ENCODE measurements around the gene BORCS5. TPM values are rescaled to one million over a fixed set of nuclear protein-coding genes. Genes with fewer than 3 reads are reported as not detected.

The BORCS5 gene
- total RNA-seq, 1 donor from 2014 or later: 21.6 TPM

DNA sequence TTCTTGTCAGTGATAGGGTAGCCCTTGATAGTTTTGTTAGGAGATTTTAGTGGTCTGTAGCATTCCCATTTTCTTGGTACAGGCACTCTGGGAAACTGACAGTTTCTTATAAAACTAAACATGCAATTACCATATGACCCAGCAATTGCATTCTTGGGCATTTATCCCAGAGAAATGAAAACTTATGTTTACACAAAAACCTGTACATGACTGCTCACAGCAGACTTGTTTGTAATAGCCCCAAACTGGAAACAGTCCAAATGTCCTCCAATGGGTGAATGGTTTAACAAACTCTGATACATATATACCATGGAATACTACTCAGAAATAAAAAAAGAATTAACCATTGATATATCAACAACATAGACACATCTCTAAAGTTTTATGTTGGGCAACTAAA, 75.5 kb downstream of the BORCS5 start:
- no peak for DNase-seq (ENCODE audit: low spot score)

GRCh38 chr12:12433203-12433731, 76.4 kb downstream of the BORCS5 start:
- DNase-seq (ENCODE audit: low spot score): no peak

DNA sequence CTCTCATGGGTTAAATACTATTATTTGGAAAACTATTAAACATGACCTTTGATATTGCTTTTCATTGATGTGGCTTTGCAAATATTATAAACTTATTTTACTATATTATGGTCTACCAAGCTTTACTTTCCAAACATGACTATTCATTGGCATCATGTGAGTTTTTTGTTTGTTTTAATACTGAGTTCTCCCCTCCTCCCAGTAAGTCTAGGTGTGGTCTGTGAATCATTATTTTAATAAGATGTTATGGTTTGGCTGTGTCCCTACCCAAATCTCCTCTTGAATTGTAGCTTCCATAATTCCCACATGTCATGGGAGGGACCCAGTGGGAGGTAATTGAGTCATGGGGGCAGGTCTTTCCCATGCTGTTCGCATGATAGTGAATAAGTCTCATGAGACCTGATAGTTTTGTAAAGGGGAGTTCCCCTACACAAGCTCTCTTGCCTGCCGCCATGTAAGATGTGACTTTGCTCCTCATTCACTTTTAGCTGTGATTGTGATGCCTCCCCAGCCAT, 80.0 kb downstream of the BORCS5 start:
- DNase-seq (ENCODE audit: low spot score): no peak

DNA sequence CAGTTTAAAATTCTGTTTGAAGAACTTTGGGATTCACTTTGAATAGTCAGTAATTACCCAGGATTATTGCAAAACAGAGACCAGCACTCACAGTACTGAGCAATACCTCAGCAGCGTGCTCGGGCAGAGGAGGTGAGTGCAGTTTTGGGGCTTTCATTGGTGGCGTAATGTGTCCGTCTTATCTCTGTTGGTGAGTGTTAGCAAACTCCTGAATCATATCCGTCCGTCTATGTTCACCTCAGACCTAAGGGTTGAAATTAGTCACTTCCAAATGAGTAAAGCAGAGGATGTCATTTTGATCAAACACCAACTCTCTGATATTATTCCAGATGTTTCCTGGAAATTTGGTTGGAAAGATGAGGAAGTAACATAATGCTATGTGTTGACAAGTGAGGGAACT, 82.8 kb downstream of the BORCS5 start:
- no peak for DNase-seq (ENCODE audit: low spot score)

GRCh38 chr12:12440784-12441428, 84.0 kb downstream of the BORCS5 start:
- DNase-seq (ENCODE audit: low spot score): no peak

DNA sequence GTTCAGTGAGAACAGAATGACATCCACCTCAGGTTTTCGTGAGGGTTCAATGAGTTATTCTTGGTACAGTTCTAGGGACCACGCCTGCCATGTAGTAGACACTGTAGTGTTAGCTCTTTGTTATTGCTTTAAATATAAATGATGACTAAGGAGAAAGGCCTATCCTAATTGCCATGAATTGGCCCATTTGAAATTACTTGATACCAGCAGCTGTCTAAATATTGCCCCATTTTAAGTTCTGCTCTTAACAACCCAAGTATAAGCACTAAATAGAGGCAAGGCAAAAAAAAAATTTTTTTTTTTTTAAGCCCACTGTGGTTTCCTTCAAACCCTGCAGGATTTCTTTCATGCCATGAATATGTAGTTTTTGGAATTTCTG, 84.5 kb downstream of the BORCS5 start:
- DNase-seq (ENCODE audit: low spot score): no peak

GRCh38 chr12:12441843-12442461, 85.1 kb downstream of the BORCS5 start:
- DNase-seq (ENCODE audit: low spot score): no peak

DNA sequence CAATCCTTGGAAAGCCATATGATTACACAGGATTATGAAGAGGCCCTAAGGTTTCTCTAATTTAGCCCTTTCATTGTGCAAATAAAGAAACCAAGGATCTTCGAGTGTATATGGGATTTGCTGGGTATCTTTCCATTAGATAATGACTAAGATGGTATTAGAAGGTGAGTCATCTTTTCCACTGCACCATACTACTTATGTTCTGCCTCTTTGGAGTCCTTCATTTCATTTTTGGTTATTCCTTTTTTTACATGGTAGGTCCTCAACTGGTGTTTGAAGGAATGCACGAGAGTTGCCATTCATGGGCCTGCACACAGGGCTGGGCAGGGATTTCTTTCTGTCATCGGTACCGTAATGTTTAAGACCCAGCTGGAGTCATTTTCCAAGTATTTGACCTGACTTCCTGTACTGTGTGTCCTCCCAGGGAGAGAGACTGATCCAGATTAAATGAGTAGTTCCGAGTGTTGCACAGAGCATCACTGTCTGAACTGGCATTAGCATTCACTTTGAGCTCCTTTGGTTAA, 85.7 kb downstream of the BORCS5 start:
- DNase-seq (ENCODE audit: low spot score): no peak

DNA sequence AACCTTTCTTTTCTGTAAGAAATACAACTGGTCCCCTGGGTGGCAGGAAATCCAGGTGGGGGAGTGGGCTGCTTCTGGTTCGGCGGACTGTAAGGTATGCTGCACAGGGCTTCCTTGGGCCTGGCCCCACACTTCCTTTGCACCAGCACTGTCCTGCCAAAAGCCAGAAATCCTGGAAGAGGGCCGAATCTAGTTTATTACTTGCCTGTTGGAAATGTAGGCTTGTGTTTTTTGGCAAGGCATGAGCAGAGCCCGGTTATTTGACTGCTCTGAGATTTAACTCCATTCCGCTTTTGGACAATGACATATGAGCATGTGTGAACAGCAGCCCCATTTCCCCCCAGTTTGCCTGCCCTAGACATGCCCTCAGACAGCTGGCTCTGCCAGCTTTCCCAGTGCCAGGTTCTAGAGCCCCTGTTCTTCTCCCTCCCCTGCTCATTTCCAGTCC, 86.6 kb downstream of the BORCS5 start:
- peak; percentile 76 for DNase-seq (ENCODE audit: low spot score)

DNA sequence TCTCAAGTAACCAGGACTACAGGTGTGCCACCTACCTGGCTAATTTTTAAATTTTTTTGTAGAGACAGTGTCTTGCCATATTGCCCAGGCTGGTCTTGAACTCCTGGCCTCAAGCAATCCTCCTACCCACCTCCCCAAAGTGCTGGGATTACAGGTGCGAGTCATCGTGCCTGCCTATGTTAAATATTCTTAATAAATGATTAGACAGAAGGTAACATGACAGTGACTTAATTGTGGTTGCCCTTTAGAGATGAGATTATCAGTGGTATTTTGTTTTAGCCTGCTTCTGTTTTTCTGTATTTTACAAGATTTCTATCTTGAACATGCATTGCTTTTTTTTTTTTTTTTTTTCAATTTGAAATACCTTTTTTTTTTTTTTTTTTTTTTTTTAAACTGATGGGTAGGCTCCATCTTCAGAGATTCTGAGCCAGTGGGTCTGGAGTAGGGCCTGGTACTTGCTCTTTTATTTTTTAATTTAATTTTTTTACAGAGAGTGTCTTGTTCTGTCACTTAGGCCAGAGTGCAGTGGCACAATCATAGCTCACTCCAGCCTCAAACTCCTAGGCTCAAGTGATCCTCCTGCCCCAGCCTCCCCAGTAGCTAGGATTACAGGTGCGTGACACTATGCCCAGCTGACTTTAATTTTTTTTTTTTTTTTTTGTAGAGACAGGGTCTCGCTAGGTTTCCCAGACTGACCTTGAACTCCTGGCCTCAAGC, 88.4 kb downstream of the BORCS5 start:
- no peak for DNase-seq (ENCODE audit: low spot score)

DNA sequence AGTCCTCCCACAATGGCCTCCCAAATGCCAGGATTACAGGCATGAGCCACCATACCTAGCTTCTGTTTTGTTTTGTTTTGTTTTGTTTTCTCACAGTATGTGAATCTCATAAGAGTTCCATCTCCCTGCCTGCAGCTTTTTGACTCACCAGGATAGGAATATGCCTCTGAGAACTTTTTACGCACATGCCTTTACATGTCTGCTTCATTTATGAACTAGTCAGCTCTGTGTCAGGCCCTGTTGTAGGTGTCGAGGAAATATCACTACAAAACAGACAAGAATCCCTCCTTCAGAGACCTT, 89.0 kb downstream of the BORCS5 start:
- no peak for DNase-seq (ENCODE audit: low spot score)

DNA sequence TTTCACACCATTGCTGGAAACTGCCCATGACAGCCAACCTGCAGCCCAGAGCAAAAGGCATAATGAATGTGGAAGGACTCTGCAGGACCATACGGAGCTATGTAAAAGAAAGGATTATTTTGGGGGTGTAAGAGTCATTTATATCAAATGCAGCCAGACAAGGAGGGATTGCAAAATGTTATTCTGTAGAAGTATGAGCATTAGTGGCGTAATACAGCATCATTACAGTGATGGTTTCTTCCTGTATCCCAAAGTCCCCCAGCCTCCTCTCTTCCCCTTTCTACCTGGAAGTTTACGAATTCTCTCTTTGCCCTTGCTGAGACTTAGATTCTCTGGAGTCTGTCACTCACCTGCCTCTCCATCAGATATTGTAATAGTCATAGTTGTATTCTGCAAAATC, 89.9 kb downstream of the BORCS5 start:
- DNase-seq (ENCODE audit: low spot score): no peak

DNA sequence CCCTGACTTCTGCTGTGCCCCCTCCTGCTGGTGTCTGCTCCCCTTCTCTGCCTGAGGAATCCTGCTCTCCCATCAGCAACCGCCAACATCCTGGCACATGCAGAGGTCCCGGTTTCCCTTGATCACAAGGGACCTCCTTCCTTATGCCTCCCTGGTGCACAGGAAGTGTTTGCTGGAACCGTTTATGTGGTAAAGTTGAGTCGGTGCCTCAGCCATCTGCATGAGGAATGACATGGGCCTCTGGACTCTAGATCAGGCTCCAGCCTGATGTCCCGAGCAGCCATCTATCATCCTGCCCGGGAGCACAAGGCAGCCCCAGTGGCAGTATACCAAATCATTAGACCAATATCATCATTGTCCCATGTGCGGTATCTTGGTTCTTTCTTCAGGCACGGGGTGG, 90.4 kb downstream of the BORCS5 start:
- no peak for DNase-seq (ENCODE audit: low spot score)

DNA sequence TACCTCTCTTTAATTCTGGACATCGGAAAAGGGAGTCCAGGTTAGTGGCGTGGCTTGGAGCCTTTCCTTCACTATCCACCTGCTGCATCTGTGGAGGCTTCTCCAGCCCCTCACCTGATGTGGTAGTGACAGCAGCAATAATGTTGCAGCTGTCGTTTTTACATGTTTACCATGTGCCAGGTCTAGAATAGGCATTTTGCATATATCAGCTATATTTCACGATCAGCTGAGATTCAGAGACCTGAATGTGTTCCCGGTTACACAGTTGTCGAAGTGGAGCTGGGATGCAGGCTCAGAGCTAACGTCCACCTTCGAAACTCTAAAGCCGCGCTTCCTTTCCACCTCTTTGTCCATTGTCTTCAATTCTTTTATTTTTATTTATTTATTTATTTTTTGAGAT, 91.0 kb downstream of the BORCS5 start:
- DNase-seq (ENCODE audit: low spot score): no peak

DNA sequence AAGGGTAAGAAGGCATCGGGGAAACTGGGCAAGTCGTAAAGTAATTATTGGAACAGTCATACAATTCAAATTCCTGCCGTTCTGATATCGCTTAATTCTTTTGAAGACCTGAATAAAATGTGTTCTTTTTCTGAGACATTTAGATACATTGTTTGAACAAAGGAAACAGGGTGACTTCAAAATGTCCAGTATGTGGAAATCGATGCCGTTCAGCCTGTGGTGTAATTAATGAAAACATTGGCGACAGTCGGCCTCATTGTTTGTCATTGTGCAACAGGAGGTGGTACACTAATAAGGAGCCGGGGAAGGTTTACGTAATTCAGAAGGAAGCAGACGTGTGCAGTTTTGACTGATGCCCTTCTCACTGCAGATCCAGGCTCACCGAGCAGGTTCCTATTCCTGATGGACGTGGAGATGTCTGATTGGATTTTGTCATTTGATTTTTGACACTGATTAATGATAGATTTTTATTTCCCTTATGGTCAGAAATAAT, 92.7 kb downstream of the BORCS5 start:
- no peak for DNase-seq (ENCODE audit: low spot score)

DNA sequence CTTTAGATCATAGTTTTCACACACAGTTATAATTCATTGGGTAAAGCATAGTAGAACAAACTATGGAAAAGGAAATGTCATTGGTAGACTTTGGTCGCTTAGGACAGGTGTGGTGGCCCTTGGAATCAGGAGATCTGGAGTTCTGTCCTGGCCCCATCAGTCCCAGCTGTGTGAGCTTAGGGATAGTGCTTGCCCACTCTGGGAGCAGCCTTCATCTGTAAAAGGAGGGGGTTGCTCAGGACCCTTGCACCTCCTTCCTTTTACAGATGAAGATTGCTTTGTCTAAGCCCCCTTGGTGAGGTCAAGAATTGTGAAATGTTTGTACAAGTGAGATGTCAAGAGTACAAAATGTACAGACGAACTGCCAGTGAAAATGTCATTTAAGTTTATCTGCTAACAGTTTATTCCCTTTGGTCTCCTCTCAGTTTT, 93.2 kb downstream of the BORCS5 start:
- DNase-seq (ENCODE audit: low spot score): no peak

GRCh38 chr12:12451098-12451497, 94.2 kb downstream of the BORCS5 start:
- DNase-seq (ENCODE audit: low spot score): no peak

DNA sequence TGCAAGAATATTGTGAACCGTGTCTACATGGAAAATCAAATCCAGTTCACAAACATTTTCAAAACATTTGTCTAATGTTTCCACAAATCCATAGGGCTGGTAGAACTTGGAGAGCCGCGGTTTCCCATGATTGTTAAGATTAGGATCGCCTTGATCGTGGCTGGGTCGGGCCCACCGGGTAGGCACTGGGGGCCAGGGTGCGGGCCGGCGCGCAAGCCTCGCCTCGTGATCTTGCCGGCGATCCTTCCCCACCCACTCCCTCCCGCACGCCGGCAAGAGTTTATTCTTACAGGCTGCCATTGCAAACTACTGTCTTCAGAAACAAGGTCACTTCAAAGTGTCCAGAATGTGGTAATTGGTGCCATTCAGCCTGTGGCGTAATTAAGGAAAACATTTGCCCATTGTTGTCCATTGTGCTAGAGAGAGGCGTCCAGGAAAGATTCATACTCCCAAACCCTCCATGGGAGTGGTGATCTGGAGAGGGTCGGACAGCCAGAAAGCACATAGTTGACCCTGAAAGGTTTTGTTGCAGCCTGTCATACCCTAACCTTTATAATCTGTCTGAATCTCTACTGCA, 95.5 kb downstream of the BORCS5 start:
- DNase-seq (ENCODE audit: low spot score): no peak

DNA sequence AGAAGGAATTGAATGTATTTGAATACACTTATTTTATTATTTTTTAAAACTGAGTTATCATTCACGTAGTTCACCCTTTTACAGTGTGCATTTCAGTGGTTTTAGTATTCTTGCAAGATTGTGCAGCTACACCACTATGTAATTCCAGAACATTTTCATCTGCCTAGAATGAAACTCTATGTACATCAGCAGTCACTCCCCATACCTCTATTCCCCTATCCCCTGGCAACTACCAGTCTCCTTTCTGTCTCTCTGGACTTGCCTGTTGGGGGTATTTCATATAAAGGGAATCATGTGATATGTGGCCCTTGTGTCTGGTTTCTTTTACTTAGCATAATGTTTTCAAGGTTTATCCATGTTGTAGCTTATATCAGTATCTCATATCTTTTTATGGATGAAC, 96.8 kb downstream of the BORCS5 start:
- DNase-seq (ENCODE audit: low spot score): no peak

DNA sequence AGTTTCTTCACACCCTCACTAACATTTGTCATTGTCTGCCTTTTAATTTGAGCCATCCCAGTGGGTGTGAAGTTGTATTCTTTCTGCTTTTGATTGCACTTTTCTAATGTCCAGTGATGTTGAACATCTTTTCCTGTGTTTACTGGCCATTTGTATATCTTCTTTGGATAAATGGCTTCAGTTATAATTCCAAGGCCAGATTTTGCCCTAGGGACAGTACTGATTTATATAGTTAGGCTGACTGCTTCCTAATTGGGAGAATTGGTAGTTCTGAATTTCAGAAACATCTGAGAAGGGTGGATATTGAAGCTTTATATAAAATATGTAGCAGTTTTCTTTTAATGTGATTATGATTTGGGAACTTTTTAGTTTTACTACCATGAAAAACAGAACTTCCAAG, 97.4 kb downstream of the BORCS5 start:
- no peak for DNase-seq (ENCODE audit: low spot score)

DNA sequence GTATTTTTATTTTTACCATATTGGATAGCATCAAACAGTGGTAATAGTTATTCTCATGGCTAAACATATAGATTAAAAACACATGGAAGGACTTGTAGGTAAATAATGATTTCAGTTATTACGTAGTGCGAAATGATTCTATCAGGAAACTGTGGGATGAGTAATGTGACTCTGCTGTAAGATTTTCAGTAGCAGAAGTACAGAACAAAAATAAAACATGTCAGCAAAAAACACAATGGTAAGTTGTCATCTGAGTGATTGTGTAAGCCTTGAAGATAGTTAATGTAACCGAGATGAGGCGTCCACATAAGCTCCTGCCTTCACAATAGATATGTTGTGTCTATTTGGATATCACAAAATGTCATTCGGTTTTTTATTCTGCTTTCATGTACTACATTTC, 99.8 kb downstream of the BORCS5 start:
- no peak for DNase-seq (ENCODE audit: low spot score)
